Hematopoietic multipotent progenitor cell treated with erythropoietin and hydrocortisone succinate and interleukin-3 and kit ligand, for 6 days (in vitro differentiated cells): ENCODE results near the gene NAB1.

Experiments
- DNase-seq: peaks from one replicate; pipeline ENCODE4 v3.0.0-alpha.2; 2015

NAB1 gene

DNA sequence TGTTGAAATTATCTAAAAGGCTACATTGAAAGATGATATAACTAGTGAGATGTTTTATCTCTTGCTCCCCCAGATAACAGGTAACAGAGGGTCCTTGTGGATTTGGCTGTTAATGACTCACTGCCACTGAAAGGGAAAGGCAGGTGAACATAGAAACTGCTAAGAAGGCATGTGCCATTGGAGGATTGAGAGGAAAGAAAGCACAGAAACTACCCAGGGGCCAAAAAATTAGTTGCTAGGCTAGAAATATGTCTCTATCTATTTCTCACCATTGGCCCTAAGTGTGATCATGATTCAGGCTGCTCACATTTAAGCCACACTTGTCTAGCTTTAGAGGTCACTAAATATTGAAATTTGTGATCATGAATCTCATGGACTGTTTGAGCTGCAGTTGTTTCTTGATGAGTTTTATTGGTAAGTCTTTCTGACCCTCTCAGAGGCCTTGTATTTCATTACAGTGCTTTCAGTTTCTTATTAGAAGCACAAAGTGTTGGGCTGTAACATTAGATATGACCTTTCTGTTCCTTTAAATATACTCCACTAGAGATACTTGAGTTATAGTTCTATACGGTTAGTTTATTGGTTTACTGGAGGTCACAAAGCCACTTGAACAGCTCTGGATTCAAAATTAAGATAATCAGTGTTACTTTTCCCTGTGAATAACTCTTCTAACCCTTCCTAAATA lies 26.2 kb downstream of the NAB1 start:
- DNase-seq = no peak

DNA sequence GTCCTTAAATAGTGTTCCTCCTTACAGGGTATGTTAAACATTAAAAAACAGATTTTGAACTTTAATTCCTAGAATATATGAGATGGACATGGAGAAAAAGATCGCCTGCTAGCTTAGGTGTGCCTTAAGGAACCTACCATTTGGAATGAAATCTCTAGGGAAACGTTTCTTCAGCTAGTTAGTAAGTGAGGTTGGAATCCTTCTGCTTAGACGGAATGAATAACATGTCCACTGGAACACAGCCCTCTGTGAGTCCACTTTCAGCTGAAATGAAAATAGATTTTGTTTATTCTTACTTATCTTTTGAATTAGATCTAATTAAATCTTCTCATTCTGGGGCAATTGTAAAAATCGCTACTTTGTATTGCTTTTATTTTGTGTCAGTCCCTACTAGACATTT lies 28.4 kb downstream of the NAB1 start:
- DNase-seq = no peak

DNA sequence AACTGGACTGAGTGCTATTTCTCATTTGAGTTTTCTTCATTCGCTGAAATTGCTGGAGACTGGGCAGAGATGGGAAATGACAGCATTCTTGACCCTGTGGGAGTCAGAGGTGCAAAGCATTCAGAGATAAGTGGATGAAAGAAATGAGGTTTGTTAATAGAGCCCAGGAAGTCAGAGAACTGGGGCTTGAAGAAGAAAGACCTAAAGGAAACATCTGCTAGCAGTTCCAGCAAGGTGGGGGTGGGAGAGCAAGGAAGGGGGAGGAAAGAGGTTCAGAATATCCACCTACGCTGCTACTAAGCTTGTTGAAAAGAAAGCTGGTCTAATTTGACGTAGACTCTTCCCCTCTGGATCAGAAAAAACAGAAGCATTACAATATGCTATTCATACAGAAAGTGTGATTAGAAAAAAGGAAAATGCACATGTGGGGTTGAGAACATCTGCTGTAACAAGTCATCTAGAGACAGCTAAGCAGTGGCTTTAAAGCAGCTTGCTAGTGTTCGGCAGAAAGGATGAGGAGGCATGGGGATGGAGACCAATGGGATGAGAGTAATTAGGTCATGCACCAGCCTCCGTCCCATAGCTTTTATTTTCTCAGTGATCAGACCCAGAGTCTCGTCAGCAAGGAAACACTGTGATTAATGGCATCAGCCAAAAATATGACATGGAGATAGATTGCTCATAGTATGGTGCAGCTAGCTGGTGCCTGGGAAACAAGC lies 29.7 kb downstream of the NAB1 start:
- no peak for DNase-seq

DNA sequence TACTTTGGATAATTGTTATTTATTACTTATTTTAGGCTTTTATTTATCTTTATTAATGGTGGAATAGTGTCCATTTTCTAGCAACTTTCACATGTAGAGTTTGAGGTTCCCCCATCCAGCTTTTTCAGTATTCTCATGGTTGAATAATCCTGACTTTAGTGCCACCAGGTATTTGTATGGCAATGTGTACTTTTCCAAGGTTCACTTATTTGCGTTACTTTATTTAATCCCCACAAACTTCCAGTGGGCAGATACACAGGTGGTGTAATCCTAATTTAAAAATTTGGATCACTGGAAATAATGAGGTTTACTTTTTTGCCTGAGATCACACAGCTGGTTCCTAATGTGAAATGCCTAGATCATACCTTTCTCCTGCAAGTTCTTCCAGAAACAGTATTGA lies 30.5 kb downstream of the NAB1 start:
- DNase-seq = no peak

DNA sequence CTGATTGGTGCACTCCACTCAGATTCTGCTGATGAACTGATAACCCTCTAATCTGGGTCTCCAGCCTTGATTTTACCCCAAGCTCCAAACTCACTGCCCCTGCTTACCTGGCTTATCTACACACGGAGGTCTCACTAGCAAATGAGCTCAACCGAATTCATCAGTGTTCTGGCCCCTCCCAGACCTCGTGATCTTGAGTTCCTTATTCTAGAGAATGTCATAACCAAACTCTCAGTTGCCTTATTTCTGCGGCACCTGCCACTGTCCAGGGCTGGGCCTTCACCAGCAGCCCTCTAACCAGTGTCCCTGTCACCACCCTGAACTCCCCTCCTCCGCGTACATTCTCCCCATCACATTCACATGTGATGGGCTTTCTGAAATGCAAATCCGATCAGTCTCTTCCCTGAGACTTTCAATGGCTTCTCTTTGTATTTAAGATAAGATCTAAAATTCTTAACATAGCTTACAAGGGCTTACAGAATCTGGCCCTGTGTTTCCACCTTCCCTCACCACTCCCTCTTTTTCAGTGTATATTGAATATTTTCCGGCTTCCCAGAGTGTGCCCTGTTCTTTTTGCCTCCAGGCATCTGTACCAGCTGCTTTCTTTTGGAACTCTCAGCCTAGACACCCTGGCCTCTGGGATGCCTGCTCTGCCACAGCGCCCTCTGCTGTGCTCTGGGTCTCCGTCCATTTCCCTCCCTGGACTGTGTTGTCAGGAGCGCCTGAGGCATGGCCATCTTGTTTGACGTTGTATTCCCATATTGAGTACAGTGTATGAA lies 31.1 kb downstream of the NAB1 start:
- DNase-seq = peak; percentile 62

DNA sequence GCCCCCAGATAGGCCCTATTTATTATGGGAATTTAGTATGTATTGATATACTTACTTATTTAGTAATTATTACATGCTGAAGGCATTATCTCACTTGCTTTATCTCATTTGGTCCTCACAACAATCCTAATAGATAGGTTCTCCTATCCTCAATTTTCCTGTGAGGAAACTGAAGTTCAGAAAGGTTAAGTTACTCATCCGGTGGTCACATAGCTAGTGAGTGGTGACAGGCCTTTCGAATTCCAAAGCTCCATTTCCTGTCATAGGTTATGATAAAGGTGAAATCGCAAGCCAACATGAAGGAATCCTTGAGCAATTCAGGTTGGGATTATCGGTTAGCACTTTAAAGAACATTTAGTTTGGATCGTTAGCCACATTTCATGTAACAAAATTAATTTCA lies 33.3 kb downstream of the NAB1 start:
- DNase-seq = no peak

DNA sequence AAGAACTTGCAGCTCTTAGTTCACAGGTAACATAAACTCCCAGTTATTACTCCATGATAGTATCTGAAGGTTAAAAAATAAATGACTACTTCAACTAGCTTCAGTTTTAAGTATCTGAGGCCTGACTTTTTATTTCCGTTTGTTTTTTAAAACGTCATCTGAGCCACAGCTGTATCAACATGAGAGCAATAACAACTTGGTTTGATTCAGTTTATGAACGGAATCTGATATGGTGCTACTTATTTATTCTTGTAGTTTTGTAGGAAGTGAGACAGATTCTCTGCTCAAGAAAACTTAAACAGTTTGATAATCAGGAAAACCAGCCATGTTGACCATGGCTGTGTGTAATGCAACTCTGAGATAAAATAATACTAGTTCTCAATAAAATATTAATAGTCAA lies 34.9 kb downstream of the NAB1 start:
- no peak for DNase-seq

DNA sequence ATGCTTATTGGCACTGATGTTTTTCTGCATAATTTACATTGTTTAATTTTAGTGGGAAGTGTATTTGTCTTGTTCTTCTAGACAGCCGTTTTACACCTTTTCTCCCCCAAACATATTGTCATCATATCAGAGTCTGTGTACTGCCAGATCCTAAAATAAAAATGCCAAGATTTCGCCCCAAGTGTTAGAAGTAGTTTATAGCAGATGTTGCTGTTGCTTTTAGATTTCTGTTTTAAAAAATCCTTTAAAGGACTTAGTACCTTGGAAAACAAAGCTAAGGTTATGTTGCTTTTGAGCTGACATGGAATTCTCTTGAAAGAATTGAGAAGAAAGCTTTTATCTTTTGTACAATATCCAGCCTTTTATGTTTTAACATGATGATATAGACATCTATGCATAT lies 36.0 kb downstream of the NAB1 start:
- no peak for DNase-seq

DNA sequence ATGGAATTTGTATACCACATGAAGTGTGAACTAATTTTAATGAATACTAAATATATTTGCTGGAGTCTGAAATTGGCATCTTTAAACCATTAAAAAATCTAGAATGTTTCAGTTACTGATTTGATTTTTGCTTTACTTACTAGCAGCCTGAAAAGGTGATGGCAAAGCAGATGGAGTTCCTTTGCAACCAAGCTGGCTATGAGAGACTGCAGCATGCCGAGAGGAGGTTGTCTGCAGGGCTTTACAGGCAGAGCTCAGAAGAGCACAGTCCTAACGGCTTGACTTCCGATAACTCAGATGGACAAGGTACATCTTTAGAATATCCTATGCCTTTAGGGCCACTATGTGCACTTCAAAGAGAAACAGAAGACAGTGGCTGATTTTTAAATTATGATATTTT lies 36.5 kb downstream of the NAB1 start:
- DNase-seq = no peak

DNA sequence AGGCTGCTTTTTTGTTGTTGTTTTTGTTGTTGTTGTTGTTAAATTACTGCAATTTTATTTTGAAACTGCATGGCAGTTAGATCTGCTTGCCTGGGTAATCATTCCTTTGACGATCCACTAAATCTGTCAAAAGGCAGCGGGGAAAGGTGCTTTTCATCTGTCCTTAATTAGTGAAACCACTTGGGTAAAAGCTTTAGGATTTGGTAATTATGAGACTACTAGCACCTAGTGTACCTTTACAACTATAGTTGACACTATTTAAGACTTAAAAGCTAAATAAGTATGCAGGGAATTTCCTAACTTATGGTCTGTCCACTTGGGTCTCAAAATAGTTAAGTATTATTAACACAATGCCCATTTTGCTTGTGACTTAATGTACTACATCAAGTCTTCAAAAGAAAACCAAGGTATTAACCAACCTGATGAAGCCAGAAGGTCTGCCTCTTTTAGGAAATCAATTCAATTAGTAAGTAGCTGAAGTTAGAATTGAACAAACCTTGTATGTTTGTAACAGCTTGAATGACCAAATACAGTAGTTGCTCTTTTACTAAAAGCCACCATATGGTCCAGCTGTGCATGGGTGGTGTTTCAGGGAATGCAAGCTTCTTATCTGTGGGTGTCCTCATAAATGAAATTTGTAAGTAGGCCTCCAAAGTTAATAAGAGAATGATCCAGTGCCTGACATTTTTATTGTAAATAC lies 44.8 kb downstream of the NAB1 start:
- DNase-seq = no peak

DNA sequence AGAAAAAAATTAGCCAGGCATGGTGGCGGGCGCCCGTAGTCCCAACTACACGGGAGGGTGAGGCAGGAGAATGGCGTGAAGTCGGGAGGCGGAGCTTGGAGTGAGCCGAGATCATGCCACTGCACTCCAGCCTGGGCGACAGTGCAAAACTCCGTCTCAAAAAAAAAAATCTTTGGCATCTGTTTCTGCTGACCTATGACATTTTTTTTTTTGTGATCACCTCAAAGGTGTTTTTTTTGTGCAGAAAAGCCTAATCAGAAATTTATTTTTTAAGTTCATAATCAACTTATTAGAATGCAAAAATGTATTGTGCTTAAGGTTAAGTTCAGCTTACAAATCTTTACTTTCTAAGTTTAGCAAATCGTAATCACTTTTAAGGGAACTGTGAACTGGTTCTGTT lies 45.6 kb downstream of the NAB1 start:
- no peak for DNase-seq

DNA sequence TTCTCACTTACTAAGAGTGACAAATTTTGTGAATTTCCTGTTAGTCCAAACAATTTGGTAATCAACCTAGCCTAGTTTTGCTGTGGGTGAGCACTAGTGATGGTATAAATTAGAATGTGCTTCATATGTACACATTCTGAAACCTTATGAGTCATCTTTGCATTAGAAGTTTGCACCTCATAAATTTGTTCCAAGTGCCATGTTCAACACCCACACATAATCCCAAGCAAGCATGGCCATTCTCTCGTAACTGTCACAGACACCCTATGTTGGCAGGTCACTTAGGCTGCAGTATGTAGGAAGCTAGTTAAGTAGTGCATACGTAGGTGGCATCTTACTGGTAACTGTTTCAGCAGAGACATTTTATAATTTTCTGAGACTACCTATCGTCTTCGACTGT lies 46.9 kb downstream of the NAB1 start:
- DNase-seq = no peak

DNA sequence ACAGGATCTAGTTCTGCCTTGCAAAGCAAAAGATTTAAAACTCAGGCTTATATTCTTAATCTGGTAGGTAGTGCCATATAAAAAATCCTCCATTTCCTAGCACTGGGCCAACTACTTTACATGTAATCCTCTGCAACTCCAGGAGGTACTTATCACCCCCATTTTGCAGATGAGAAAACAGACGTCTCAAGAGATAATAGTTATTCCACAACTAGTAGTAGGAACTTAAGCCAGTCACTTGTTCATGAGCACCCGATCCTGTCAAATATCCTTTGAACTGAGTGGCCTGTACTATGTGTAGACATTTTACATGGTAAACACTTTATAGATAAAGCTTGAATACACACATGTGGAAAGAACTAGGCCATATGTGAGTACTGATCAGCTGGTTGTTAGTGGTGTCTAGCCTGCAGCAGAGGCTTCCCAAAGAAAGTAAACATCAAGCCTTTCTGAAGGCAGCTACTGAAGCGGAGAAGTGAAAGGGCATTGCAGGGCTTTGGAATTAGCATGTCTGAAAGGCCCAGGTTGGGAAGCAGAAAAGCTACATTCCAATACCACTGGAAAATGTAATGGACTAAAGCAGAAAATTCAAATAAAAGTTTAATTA lies 48.0 kb downstream of the NAB1 start:
- no peak for DNase-seq

DNA sequence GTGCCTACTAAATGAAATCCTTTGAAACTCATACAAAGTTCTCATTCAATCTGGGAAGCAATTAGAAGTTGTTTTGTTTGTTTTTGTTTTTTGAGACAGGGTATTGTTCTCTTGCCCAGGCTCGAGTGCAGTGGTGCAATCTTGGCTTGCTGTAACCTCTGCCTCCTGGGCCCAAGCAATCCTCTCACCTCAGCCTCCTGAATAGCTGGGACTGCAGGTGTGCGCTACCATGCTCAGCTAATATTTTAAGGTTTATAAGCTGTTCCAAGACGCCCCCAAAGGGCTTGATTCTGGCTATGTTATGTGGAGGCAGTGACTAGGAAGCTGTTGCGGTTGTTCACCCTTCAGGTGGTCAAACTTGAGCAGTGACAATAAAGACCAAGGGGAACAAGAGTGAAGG lies 48.5 kb downstream of the NAB1 start:
- no peak for DNase-seq

DNA sequence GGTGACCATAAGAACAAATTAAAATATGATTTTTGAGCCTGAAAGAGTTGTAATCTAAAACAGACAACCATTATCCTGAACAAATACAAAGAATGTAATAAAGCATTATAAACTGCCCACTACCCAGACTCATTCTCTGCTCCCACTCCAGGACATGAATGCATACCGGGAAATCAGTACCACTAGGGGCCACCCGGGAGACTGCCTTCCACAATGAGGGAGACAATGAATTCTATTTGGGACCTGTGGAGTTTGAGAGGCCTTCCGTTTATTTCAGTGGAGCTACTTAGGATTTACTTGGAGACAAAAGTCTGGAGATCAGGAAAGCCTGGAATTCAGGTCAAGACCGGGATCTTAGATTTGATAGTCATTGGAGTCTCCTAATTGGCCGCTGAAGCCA lies 50.0 kb downstream of the NAB1 start:
- DNase-seq = no peak

DNA sequence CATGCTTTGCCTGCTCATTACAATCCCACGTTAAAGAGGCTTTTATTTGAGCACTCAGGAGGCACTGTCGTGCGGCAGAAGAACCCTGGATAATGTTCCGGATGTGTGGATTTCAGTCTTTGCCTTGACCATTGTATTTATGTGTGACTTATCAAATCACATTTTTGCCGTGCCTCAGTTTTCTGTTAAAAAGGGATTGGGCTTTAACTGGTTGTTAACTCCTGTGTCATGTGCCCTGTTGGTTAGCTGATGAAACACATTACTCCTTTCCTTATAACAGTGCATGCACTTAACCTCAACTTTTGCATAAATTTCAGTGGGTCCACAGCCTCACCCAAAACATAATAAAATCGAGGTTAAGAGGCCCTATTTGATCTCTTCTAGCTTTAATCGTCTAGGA lies 52.7 kb downstream of the NAB1 start:
- DNase-seq = no peak

DNA sequence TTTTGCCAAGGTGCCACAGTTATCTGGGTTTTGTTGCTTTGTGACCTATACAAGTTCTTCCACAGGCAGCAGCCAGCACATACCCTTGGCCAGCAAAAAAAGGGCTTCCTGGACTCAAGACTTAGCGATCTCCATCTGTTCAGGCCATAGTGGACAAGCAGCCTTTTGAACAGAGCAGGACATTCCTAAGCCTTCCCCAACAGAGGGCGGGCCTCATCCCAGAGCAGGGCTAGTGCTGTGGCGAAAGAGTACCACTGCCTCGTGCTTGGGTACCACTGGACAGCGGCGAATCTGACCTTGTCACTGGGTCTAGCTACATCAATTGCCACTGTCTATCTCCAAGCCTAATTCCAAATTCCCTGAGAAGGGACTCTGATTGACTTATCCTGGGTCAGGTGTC lies 56.4 kb downstream of the NAB1 start:
- DNase-seq = no peak

DNA sequence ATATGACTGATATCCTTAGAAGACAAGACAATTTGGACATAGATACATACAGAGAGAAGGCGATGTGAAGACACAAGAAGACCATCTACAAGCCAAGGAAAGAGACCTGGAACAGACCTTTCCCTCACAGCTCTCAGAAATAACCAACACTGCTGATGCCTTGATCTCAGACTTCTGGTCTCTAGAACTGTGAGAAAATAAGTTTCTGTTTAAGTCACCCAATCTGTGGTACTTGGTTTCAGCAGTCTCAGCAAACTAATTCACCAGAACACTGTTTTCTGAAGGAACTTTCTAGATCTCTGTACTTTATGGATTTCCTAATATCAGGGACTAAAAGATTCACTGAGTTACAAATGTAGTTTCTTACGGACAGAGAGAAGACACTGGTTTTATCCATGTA lies 58.8 kb downstream of the NAB1 start:
- no peak for DNase-seq

DNA sequence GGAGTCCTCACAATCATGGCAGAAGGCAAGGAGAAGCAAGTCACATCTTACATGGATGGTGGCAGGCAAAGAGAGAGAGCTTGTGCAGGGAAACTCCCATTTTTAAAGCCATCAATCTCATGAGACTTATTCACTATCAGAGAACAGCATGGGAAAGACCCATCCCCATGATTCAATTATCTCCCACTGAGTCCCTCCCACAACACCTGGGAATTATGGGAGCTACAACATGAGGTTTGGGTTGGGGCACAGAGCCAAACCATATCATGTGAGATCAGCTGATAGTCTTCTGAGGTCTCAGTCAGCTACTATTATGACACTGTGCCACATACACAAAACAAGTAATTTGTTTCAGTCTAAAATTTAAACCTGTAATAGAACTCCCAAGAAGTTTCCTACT lies 59.8 kb downstream of the NAB1 start:
- peak; percentile 23 for DNase-seq

DNA sequence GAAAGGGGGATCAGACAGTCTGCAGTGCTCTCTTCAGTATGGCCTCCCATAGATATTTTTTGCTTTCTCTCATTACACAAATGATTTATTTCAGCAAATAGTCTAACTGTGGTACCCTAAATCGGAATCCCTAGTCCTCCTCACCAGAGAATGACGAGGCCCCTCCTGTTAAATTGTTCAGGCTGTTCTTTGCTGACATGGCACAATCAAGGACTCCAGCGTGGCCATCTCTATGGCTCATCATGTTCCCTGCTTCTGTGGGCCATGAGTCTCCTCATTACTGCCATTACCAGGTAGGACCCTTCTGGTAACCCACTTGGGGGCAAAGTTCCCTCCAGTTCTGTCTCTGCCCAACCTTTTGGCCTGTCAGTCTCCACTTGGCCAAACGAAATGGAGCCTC lies 62.2 kb downstream of the NAB1 start:
- no peak for DNase-seq

DNA sequence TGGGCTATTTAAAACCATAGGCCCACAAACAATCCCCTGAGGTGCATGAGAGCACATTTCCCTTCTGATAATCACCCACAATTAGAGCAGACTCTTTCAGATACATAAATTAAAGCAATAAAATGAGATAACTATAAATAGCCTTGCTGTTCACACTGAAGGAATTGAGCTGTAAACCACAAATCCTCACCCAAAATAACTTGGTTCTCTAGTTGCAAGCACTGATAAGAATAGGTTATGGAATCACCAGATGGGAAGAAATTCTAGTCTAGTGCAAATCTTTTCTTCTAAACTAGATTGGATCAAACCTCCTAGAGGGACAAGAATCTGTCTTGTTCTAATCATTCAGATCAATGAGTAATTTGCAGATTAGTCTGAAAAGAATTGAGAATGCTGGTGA lies 64.6 kb downstream of the NAB1 start:
- no peak for DNase-seq

DNA sequence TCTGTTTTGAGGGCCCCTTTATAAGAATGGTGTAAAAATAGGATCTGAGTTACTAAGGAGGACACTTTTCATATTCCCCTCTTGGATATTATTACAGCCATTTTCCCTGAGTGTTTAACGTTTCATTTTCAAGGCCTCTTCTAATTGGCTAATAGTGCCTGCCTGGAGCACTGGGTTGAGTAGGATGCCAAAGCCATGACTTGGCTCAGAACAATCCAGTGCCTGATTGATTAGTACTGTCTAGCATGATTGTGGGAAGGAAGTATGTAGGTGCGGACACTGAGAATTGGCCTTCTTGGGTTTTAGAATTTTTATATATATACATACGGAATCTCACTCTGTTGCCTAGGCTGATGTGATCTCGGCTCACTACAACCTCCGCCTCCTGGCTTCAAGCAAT lies 66.1 kb downstream of the NAB1 start:
- no peak for DNase-seq

DNA sequence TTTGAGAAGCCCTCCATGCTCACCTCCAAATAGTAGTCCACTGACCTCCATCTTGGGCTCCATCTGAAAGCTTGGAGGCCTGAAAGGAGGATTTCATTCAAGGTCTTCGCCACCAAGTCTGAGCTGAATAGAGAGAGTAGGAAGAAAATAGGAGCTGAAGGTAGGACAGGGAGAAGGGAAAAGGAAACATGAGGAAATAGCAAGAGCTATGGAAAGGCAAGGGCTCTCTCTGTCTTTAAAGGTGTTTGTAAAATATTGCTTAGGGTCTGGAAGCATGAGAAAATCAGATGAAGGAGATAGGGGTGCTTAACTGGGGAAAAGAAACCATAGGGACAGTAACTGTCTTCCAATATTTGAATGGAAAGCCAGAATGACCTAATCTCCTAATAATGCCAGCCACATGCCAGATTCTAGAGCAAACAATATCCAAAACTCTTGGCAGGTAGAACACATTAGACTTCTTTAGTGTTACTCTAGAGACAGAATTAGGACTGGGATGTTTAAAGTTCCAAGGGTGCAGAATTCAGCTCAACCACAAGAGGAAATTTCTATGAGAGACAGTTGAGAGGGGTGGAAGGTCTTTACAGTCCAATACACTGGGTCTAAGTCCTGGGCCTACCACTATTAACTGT lies 67.4 kb downstream of the NAB1 start:
- DNase-seq = no peak
